HAP-1 (cell line): ENCODE results near the gene MYCBPAP.

Source experiments
- DNase-seq, 2 experiments: peaks; one replicate each; pipeline ENCODE4 v3.0.0-alpha.2; 2016 to 2020; ENCODE audit warnings: low spot score in 2 of 2
- H3K27me3 ChIP-seq: fragments of 250-450 bp; sonication (Bioruptor Pico); 2 replicates; pipeline ENCODE4 v1.5.1; 2020; ENCODE audit warnings: low read depth, mild to moderate bottlenecking, moderate library complexity
- H3K36me3 ChIP-seq: fragments of 250-450 bp; sonication (Bioruptor Pico); replicated peaks from 2 replicates; pipeline ENCODE4 v1.5.1; 2020; ENCODE audit warnings: mild to moderate bottlenecking
- H3K4me1 ChIP-seq: fragments of 250-450 bp; sonication (Bioruptor Pico); 2 replicates; pipeline ENCODE4 v1.5.1; 2020; ENCODE audit warnings: mild to moderate bottlenecking
- H3K4me3 ChIP-seq: fragments of 250-450 bp; sonication (Bioruptor Pico); 2 replicates; pipeline ENCODE4 v1.5.1; 2020; ENCODE audit warnings: mild to moderate bottlenecking, moderate library complexity
- H3K9me3 ChIP-seq: fragments of 250-450 bp; sonication (Bioruptor Pico); 2 replicates; pipeline ENCODE4 v1.5.1; 2020; ENCODE audit warnings: mild to moderate bottlenecking, moderate library complexity
- in situ Hi-C: fragments of 300-500 bp; cut with MboI; formaldehyde crosslinking; loops from 3 replicates; pipeline ENCODE4 v1.14.3; 2020; ENCODE audit warnings: low sequenced_read_pairs, inconsistent platforms, mixed read lengths

Gene MYCBPAP

GRCh38 chr17:50537721-50538548 is 29.7 kb downstream of the MYCBPAP start:
- H3K4me1 ChIP-seq = peaks cover 14% of the 10 kb centered on the region
- no peak for DNase-seq
- no peak overlapping the region for H3K4me3 ChIP-seq
- H3K9me3 ChIP-seq = no peaks in the 10 kb centered on the region
- in situ Hi-C loops = no loop called here
- no peaks in the 10 kb centered on the region for H3K36me3 ChIP-seq
- H3K27me3 ChIP-seq = no peaks in the 10 kb centered on the region; the same call in 1 of the 2 replicates

- in situ Hi-C loops = no loop called here
- DNase-seq = no peak
- H3K4me1 ChIP-seq = peaks cover 16% of the 10 kb centered on the region
- no peaks in the 10 kb centered on the region for H3K9me3 ChIP-seq
- no peak overlapping the region for H3K4me3 ChIP-seq
- no peaks in the 10 kb centered on the region for H3K36me3 ChIP-seq
- H3K27me3 ChIP-seq = no peaks in the 10 kb centered on the region
Measured at GRCh38 chr17:50538549-50539410, 30.5 kb downstream of the MYCBPAP start.

- Histone ChIP-seq H3K4me3 (no peak overlapping the region), H3K36me3 (no peaks in the 10 kb centered on the region), H3K9me3 (no peaks in the 10 kb centered on the region), H3K27me3 (no peaks in the 10 kb centered on the region), H3K4me1 (peaks cover 16% of the 10 kb centered on the region)
- peak in 1 of 2 experiments; percentile 64 for DNase-seq
- in situ Hi-C loops = loop anchor here (10.0 kb wide), 1 partner anchor 415 kb away; no protein-coding TSS in a partner anchor
Measured at GRCh38 chr17:50539762-50540559, 31.7 kb downstream of the MYCBPAP start.

GRCh38 chr17:50540560-50541401 is 32.5 kb downstream of the MYCBPAP start:
- Histone ChIP-seq H3K36me3 (no peaks in the 10 kb centered on the region), H3K27me3 (no peaks in the 10 kb centered on the region), H3K9me3 (no peaks in the 10 kb centered on the region), H3K4me3 (no peak overlapping the region), H3K4me1 (peaks cover 16% of the 10 kb centered on the region)
- no peak for DNase-seq
- in situ Hi-C loops = loop anchor here (10.0 kb wide), 1 partner anchor 414 kb away; no protein-coding TSS in a partner anchor

GRCh38 chr17:50541402-50541715 is 33.1 kb downstream of the MYCBPAP start:
- Histone ChIP-seq H3K27me3 (no peaks in the 10 kb centered on the region), H3K4me1 (peaks cover 16% of the 10 kb centered on the region), H3K36me3 (no peaks in the 10 kb centered on the region), H3K9me3 (no peaks in the 10 kb centered on the region), H3K4me3 (peak overlapping the region; percentile 34)
- DNase-seq = no peak
- in situ Hi-C loops = loop anchor here (10.0 kb wide), 1 partner anchor 413 kb away; no protein-coding TSS in a partner anchor

GRCh38 chr17:50541716-50542688 is 33.8 kb downstream of the MYCBPAP start:
- in situ Hi-C loops = loop anchor here (10.0 kb wide), 1 partner anchor 413 kb away; no protein-coding TSS in a partner anchor

GRCh38 chr17:50542795-50543774 is 34.8 kb downstream of the MYCBPAP start:
- Histone ChIP-seq H3K27me3 (no peaks in the 10 kb centered on the region), H3K9me3 (no peaks in the 10 kb centered on the region), H3K4me3 (peak overlapping the region; percentile 34), H3K4me1 (peaks cover 21% of the 10 kb centered on the region), H3K36me3 (no peaks in the 10 kb centered on the region)
- in situ Hi-C loops = loop anchor here (10.0 kb wide), 1 partner anchor 412 kb away; no protein-coding TSS in a partner anchor
- peak in 1 of 2 experiments; percentile 49 for DNase-seq

More at GRCh38 chr17:50541716-50542688, 33.8 kb downstream of the MYCBPAP start:
- Histone ChIP-seq H3K4me3 (peak overlapping the region; percentile 34), H3K36me3 (no peaks in the 10 kb centered on the region), H3K9me3 (no peaks in the 10 kb centered on the region), H3K4me1 (peaks cover 16% of the 10 kb centered on the region), H3K27me3 (no peaks in the 10 kb centered on the region)
- peak; percentile 74 to 93 for DNase-seq

- in situ Hi-C loops = loop anchor here (10.0 kb wide), 1 partner anchor 410 kb away; no protein-coding TSS in a partner anchor
- Histone ChIP-seq H3K9me3 (no peaks in the 10 kb centered on the region), H3K27me3 (no peaks in the 10 kb centered on the region), H3K4me3 (no peak overlapping the region), H3K36me3 (no peaks in the 10 kb centered on the region), H3K4me1 (peaks cover 21% of the 10 kb centered on the region)
- DNase-seq = no peak
Measured at GRCh38 chr17:50544516-50544915, 36.3 kb downstream of the MYCBPAP start.

- Histone ChIP-seq H3K36me3 (peaks cover under 1% of the 10 kb centered on the region; the same call in 1 of the 2 replicates), H3K27me3 (no peaks in the 10 kb centered on the region), H3K4me1 (peaks cover 21% of the 10 kb centered on the region), H3K4me3 (no peak overlapping the region), H3K9me3 (no peaks in the 10 kb centered on the region)
- in situ Hi-C loops = loop anchor here (5.0 to 10.0 kb wide), 4 partner anchors 82 to 409 kb away; no protein-coding TSS in a partner anchor
- no peak for DNase-seq
Measured at GRCh38 chr17:50545311-50545710, 37.1 kb downstream of the MYCBPAP start.

GRCh38 chr17:50546701-50547034 is 38.4 kb downstream of the MYCBPAP start:
- no peaks in the 10 kb centered on the region for H3K9me3 ChIP-seq
- no peaks in the 10 kb centered on the region for H3K27me3 ChIP-seq
- DNase-seq = no peak
- H3K36me3 ChIP-seq = peaks cover 10% of the 10 kb centered on the region
- H3K4me1 ChIP-seq = peaks cover 15% of the 10 kb centered on the region
- H3K4me3 ChIP-seq = peak overlapping the region; percentile 44; the same call in 1 of the 2 replicates
- in situ Hi-C loops = loop anchor here (5.0 to 10.0 kb wide), 4 partner anchors 81 to 408 kb away; no protein-coding TSS in a partner anchor
